Small intestine (tissue), 7 donors: ENCODE measurements around the gene CENPT. TPM values are rescaled to one million over a fixed set of nuclear protein-coding genes. Genes with fewer than 3 reads are reported as not detected.

Source experiments
- DNase-seq, 2 donors: peaks; one replicate each; pipeline versions ENCODE4 v3.0.0 to v3.0.0-alpha.2; 2013
- FAIRE-seq: peaks from 2 replicates; lab custom pipeline; 2012; peaks lifted over from hg19 to GRCh38; lab: Jason Lieb, UNC
- H3K27ac ChIP-seq, 3 donors: one replicate each; pipeline ENCODE4 v1.5.1; 2013; ENCODE audit warnings: low read length in 2 of 3, mild to moderate bottlenecking in 2 of 3, control low read depth in 1 of 3, inconsistent platforms in 1 of 3, low read depth in 1 of 3, moderate library complexity in 1 of 3
- H3K27me3 ChIP-seq, 3 donors: one replicate each; pipeline ENCODE4 v1.6.1; 2013; ENCODE audit warnings: low read length in 3 of 3, inconsistent platforms in 1 of 3; ENCODE audit not compliant: control insufficient read depth in 3 of 3, insufficient read depth in 3 of 3
- H3K36me3 ChIP-seq, 3 donors: one replicate each; pipeline ENCODE4 v1.6.1; 2013; ENCODE audit warnings: low read length in 3 of 3, inconsistent platforms in 1 of 3, low read depth in 1 of 3, mild to moderate bottlenecking in 1 of 3, moderate library complexity in 1 of 3; ENCODE audit not compliant: control insufficient read depth in 3 of 3, insufficient read depth in 2 of 3
- H3K4me1 ChIP-seq, 3 donors: one replicate each; pipeline ENCODE4 v1.6.1; 2013; ENCODE audit warnings: low read length in 2 of 3, inconsistent platforms in 1 of 3, low read depth in 1 of 3, mild to moderate bottlenecking in 1 of 3, moderate library complexity in 1 of 3; ENCODE audit not compliant: control insufficient read depth in 3 of 3, insufficient read depth in 2 of 3
- H3K4me3 ChIP-seq, 3 donors: one replicate each; pipeline ENCODE4 v1.5.1; 2013; ENCODE audit warnings: low read length in 3 of 3, control low read depth in 1 of 3, inconsistent platforms in 1 of 3, low read depth in 1 of 3, mild to moderate bottlenecking in 1 of 3, moderate library complexity in 1 of 3
- H3K9me3 ChIP-seq, 2 donors: one replicate each; pipeline ENCODE4 v1.6.1; 2013; ENCODE audit warnings: low read depth in 1 of 2, low read length in 1 of 2; ENCODE audit not compliant: control insufficient read depth in 2 of 2, insufficient read depth in 1 of 2
- WGBS, 3 donors: extraction: QIAGEN DNeasy Blood & Tissue Kit; methylation state at CpG; one replicate each; pipeline ENCODE4 v1.1.7; 2013; 5-methylcytosine and 5-hydroxymethylcytosine counted together
- polyA plus RNA-seq, 4 donors: library from polyadenylated mRNA; stranded (reverse) in 3 of 4; unstranded in 1 of 4; fragments of 200-250 nt in 3 of 4; fragments of 120-200 nt in 1 of 4; gene quantifications; one replicate each; pipeline versions ENCODE4 v1.2.1 to v1.2.3, GENCODE V29; 2013
- donor health status: healthy with polysubstance abuse.
- donor health status: control.
- donor health status: control.
- donor health status: Bipolar disorder and iron deficiency.
- donor health status: healthy.

CENPT gene
- polyA plus RNA-seq, 4 donors = 25.3 to 111 (median 43.9) TPM

GRCh38 chr16:67880584-67880983, 33.1 kb upstream of the CENPT start:
- 93 to 95% (median 95%) methylated on average over 13 of the region's 13 CpGs for WGBS, 3 donors
- H3K36me3 ChIP-seq = peaks cover 22 to 100% (median 46%) of the 10 kb centered on the region in 3 donors
- no peak for FAIRE-seq
- H3K4me1 ChIP-seq = peaks cover 0 to 24% (median 0%) of the 10 kb centered on the region in 3 donors
- no peak overlapping the region for H3K4me3 ChIP-seq
- H3K9me3 ChIP-seq = no peaks in the 10 kb centered on the region
- H3K27ac ChIP-seq = no peak overlapping the region
- H3K27me3 ChIP-seq = no peaks in the 10 kb centered on the region
- no peak for DNase-seq

- Histone ChIP-seq H3K9me3 (no peaks in the 10 kb centered on the region), H3K27ac (no peak overlapping the region), H3K27me3 (no peaks in the 10 kb centered on the region), H3K4me1 (peaks cover 0 to 30% (median 0%) of the 10 kb centered on the region in 3 donors), H3K4me3 (no peak overlapping the region), H3K36me3 (peaks cover 20 to 94% (median 46%) of the 10 kb centered on the region in 3 donors)
- DNase-seq = no peak
- 86 to 92% (median 89%) methylated on average over 3 to 5 of the region's 5 CpGs for WGBS, 3 donors
- FAIRE-seq = no peak
Observed at GRCh38 chr16:67879936-67880335, 32.4 kb upstream of the CENPT start.

GRCh38 chr16:67879462-67879861, 32.0 kb upstream of the CENPT start:
- Histone ChIP-seq H3K36me3 (peaks cover 20 to 89% (median 46%) of the 10 kb centered on the region in 3 donors), H3K27me3 (no peaks in the 10 kb centered on the region), H3K27ac (no peak overlapping the region), H3K4me1 (peaks cover 0 to 31% (median 3%) of the 10 kb centered on the region in 3 donors), H3K9me3 (no peaks in the 10 kb centered on the region), H3K4me3 (no peak overlapping the region)
- WGBS, 3 donors = 90 to 97% (median 94%) methylated on average over 12 of the region's 12 CpGs
- FAIRE-seq = no peak
- no peak for DNase-seq

DNA sequence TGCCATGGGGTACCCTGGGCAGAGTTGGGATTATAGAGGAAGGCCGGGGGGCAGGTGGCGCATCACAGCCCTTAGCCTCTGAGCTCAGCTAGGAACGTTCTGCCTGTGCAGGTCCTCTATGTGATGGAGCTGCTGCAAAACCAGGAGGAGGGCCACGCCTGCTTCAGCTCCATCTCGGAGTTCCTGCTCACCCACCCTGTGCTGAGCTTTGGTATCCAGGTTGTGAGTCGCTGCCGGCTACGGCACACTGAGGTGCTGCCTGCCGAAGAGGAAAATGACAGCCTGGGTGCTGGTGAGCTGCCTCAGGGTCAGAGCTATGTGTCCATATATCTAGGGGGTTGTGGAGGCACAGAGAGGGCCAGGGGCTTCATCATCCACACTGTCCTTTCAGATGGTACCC, 31.4 kb upstream of the CENPT start:
- peaks cover 0 to 35% (median 9%) of the 10 kb centered on the region in 3 donors for H3K4me1 ChIP-seq
- WGBS, 3 donors = 94 to 97% (median 95%) methylated on average over 9 of the region's 9 CpGs

DNA sequence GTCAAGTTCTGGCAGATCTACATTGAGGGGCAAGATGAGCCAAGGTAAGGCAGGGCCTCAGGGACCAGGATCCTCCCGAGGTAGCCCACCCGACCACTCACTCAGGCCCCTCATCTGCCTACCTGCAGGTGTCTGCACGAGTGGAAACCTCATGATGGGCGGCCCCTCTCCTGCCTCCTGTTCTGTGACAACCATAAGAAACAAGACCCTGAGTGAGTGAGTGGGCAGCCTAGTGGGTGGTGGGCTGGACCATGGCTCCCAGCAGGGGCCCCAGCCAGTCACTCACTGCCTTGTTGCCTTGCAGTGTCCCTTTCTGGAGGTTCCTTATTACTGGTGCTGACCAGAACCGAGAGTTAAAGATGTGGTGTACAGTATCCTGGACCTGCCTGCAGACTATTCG, 30.7 kb upstream of the CENPT start:
- Histone ChIP-seq H3K27me3 (no peaks in the 10 kb centered on the region), H3K9me3 (no peaks in the 10 kb centered on the region), H3K36me3 (peaks cover 20 to 81% (median 46%) of the 10 kb centered on the region in 3 donors), H3K4me3 (no peak overlapping the region), H3K4me1 (peaks cover 0 to 32% (median 9%) of the 10 kb centered on the region in 3 donors), H3K27ac (no peak overlapping the region)
- FAIRE-seq = no peak
- WGBS, 3 donors = 83 to 97% (median 93%) methylated on average over 6 of the region's 6 CpGs
- no peak for DNase-seq

More for the DNA sequence above, 31.4 kb upstream of the CENPT start:
- FAIRE-seq (no peak), DNase-seq (no peak)
- no peak overlapping the region for H3K27ac ChIP-seq
- peaks cover 20 to 87% (median 46%) of the 10 kb centered on the region in 3 donors for H3K36me3 ChIP-seq
- no peaks in the 10 kb centered on the region for H3K27me3 ChIP-seq
- no peak overlapping the region for H3K4me3 ChIP-seq
- H3K9me3 ChIP-seq = no peaks in the 10 kb centered on the region

GRCh38 chr16:67877064-67877463, 29.6 kb upstream of the CENPT start:
- Histone ChIP-seq H3K27me3 (no peaks in the 10 kb centered on the region), H3K36me3 (peaks cover 17 to 73% (median 36%) of the 10 kb centered on the region in 3 donors), H3K4me1 (peaks cover 0 to 21% (median 9%) of the 10 kb centered on the region in 3 donors), H3K4me3 (no peak overlapping the region), H3K9me3 (no peaks in the 10 kb centered on the region), H3K27ac (no peak overlapping the region)
- no peak for FAIRE-seq
- WGBS, 3 donors = 94 to 97% (median 96%) methylated on average over 11 of the region's 11 CpGs
- DNase-seq = no peak

GRCh38 chr16:67874372-67874771, 26.9 kb upstream of the CENPT start:
- Histone ChIP-seq H3K27me3 (no peaks in the 10 kb centered on the region), H3K4me3 (peak overlapping the region in 2 of 3 donors; percentile 93 to 94), H3K4me1 (peaks cover 0 to 17% (median 9%) of the 10 kb centered on the region in 3 donors), H3K36me3 (peaks cover 13 to 64% (median 16%) of the 10 kb centered on the region in 3 donors), H3K9me3 (no peaks in the 10 kb centered on the region), H3K27ac (peak overlapping the region in 1 of 3 donors; percentile 78)
- DNase-seq (no peak), FAIRE-seq (no peak)
- WGBS, 3 donors = 47 to 56% (median 50%) methylated on average over 3 of the region's 3 CpGs

DNA sequence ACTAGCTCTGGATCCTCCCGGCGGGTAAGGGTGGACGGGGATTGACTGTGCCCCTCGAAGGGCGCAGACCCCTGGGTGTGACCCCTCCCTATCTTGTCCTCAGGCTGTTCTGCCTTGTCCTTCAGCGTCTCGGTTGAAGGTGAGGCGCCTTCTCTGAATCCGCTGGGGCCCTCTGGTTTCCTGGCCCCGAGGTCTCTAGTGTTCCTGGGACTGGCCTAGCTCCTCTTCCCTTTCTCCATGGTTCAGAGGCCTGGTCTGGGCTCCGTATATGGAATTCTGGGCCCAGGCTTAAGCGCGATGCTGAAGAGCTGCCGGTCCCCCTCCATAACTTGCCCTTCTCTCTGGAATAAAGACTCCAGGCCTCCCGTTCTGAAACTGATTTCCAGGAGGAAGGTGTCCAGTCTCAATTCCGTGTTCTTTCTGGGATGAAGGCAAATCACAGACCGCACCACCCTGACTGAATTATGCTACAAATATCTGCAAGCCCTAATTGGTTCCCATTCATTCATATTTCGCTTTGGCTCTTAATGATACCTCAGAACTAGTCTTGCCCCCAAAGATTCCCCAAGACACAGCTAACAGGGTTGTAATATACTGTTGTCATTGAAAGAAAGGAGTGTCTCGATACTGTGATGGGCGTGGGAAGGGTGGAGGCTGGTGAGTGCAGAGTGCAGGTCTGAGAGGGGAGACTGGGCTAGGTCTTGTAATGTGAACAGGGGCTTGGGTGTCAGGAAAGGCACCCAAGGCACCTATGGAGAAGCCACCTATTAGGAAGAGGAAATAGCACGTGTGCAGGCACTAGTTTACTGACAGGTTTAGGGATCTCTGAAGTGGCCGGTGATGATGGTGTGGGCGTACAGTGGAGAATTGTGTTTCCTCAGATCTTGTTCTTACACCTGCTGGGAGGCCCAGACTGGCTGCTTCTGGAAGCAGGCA, 26.2 kb upstream of the CENPT start:
- no peaks in the 10 kb centered on the region for H3K9me3 ChIP-seq
- peak overlapping the region; percentile 86 to 94 (median 93) for H3K4me3 ChIP-seq
- FAIRE-seq = no peak
- 5 to 10% (median 6%) methylated on average over 23 of the region's 23 CpGs for WGBS, 3 donors
- peaks cover 0 to 17% (median 9%) of the 10 kb centered on the region in 3 donors for H3K4me1 ChIP-seq
- DNase-seq = peak; percentile 60 to 66
- peak overlapping the region; percentile 49 to 87 (median 78) for H3K27ac ChIP-seq
- H3K27me3 ChIP-seq = no peaks in the 10 kb centered on the region
- H3K36me3 ChIP-seq = peaks cover 8 to 64% (median 10%) of the 10 kb centered on the region in 3 donors
